Activated T-cell treated with anti-CD3 and anti-CD28 coated beads, Interleukin-2, amount 50 U/mL, for 4 hours (primary cell): Measurements from ENCODE around the gene EEF1G. TPM values are rescaled to one million over a fixed set of nuclear protein-coding genes. Genes with fewer than 3 reads are reported as not detected.
"Not testable (repeated sequence)": the region's sequence is repeated elsewhere in the genome, so short reads cannot be mapped to it uniquely, and the experiment has no call there.

Experiments used
- ATAC-seq, 2 donors: fragments of 200-7000 bp; cut with Tn5 transposase; one replicate each; pipeline ENCODE4 v1.10.0; 2021
- DNase-seq: peaks from one replicate; pipeline ENCODE4 v3.0.0-alpha.2; 2020
- H3K27me3 Mint-ChIP-seq: one replicate; pipeline ENCODE4 v1.8.0; 2021; ENCODE audit warnings: low read depth, mixed read lengths
- H3K36me3 Mint-ChIP-seq: one replicate; pipeline ENCODE4 v1.8.0; 2022; ENCODE audit warnings: mixed read lengths; ENCODE audit not compliant: insufficient read depth
- H3K4me1 Mint-ChIP-seq: one replicate; pipeline ENCODE4 v1.8.0; 2021; ENCODE audit warnings: low read depth, mixed read lengths
- H3K4me3 Mint-ChIP-seq: one replicate; pipeline ENCODE4 v1.8.0; 2021; ENCODE audit warnings: mild to moderate bottlenecking, moderate library complexity, mixed read lengths
- H3K9me3 Mint-ChIP-seq: one replicate; pipeline ENCODE4 v1.8.0; 2021; ENCODE audit warnings: mixed read lengths
- total RNA-seq, 3 donors: library from RNA; stranded (reverse); gene quantifications; one replicate each; pipeline ENCODE4 v1.2.1, GENCODE V29; 2021

Gene EEF1G
- total RNA-seq, result 1,000 to 10,000 TPM; 1,775 to 1,880 (median 1,879) TPM

DNA sequence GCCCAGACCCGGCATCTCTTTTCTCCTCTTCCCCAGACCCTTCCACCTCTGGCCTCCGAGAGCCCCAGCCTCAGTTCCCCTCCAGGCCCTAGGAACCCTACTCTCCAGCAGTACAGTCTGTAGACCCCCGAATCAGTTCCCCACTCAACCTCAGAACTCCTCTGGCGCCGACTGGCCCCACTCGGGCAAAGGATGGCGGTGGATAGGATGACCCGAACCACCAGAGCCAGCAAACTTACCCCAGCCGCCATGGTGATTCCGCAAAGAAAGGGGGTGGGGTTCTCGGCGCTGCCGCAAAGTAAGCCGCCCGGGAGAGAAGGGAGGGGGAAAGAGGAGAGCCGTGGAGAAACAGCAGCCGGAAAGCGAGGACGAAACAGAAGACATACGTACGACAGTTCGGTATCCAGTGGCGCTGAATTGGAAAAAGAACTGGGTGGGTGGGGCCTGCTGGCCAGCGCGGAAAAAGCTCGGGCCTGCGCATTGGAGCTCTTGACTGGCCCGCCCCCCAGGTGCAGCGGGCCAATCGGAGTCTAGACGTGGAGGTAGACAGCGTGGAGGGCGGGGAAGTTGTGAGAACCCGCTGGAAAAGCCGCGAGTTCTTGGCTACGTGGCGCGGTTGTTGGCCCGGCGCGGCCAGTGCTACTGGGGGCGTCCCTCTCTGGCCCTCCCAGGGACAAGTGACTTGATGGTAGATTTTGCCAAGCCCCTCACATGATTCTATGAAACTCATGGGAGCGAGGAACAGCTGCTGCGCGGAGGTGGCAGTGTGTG is at the start of gene EEF1G:
EEF1G (minus strand) TSS at position 300 of the 771 bp plus-strand sequence; CDS start at position 251, 49 bp downstream.
- ATAC-seq (peak; percentile 91 to 92), DNase-seq (peak; percentile 96)
- Mint-ChIP-seq H3K36me3 (peaks cover 47% of the 10 kb centered on the region), H3K4me3 (peak within 1 kb of the TSS; percentile 98), H3K27me3 (no peaks in the 10 kb centered on the region), H3K4me1 (peaks cover 51% of the 10 kb centered on the region), H3K9me3 (no peaks in the 10 kb centered on the region)

DNA sequence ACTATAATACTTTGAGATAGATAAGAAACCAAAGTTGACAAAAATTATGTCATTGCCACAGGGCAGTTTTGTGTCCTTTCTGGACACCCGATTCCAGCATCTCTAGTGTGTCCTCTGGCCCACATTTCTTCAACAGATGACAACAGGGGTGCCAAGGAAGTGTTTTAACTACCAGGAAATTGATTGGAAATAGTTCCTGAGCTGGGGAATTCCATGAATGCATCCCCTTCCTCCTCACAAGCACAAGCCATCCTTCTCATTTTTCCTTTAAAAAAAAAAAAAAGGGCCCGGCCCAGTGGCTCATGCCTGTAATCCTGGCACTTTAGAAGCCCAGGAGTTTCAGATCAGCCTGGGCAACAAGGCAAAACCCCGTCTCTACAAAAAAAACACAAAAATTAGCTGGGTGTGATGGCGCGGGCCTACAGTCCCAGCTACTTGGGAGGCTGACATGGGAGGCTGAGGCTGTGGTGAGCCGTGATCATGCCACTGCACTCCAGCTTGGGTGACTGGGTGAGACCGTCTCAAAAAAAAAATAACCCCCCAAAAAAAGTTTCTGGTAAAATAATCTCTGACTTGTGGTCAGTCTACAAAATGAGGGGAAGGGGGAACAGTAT is 48.9 kb upstream of the EEF1G start:
- ATAC-seq (no peak), DNase-seq (no peak)
- peak overlapping the region; percentile 96 for H3K4me3 Mint-ChIP-seq
- peaks cover 25% of the 10 kb centered on the region for H3K4me1 Mint-ChIP-seq
- no peaks in the 10 kb centered on the region for H3K27me3 Mint-ChIP-seq
- H3K9me3 Mint-ChIP-seq, result no peaks in the 10 kb centered on the region
- peaks cover 31% of the 10 kb centered on the region for H3K36me3 Mint-ChIP-seq

- H3K9me3 Mint-ChIP-seq, result no peaks in the 10 kb centered on the region
- H3K27me3 Mint-ChIP-seq, result no peaks in the 10 kb centered on the region
- ATAC-seq (peak; percentile 87 to 92), DNase-seq (peak; percentile 98)
- H3K4me1 Mint-ChIP-seq, result peaks cover 25% of the 10 kb centered on the region
- peak within 1 kb of the TSS; percentile 96 for H3K4me3 Mint-ChIP-seq
- peaks cover 28% of the 10 kb centered on the region for H3K36me3 Mint-ChIP-seq
These were observed 48.1 kb upstream of the EEF1G start, which contains the start of gene B3GAT3 for GRCh38 chr11:62621567-62622470. TSS of gene B3GAT3 (minus strand) at chr11:62621986. CDS start at chr11:62621947, 39 bp downstream.

- no peaks in the 10 kb centered on the region for H3K27me3 Mint-ChIP-seq
- no peaks in the 10 kb centered on the region for H3K9me3 Mint-ChIP-seq
- ATAC-seq (no peak), DNase-seq (no peak)
- peaks cover 25% of the 10 kb centered on the region for H3K4me1 Mint-ChIP-seq
- H3K4me3 Mint-ChIP-seq, result peak overlapping the region; percentile 96
- peaks cover 23% of the 10 kb centered on the region for H3K36me3 Mint-ChIP-seq
These were observed 47.4 kb upstream of the EEF1G start for GRCh38 chr11:62621027-62621566.

DNA sequence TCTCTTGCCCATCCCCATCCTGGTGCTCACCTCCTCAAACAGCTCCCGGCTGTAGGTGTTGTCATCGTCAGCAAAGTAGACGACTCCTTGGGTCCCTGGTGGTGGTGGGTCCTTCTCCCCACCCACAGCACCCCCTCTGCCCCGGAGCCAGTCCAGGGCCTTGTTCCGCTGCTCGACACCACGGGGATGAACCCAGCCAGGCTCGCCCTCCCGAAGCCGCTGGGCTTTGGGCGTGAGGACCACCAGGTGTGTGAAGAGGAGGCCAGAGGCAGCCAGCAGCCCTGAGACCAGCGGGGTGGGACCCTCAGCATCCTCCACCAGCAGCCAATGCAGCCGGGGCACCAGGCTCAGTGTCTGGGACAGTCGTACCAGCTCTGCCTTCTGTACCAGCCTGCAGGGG is 43.3 kb upstream of the EEF1G start:
- DNase-seq, H3K27me3 Mint-ChIP-seq, H3K4me3 Mint-ChIP-seq, H3K9me3 Mint-ChIP-seq, ATAC-seq: not testable (repeated sequence)
- H3K4me1 Mint-ChIP-seq, result peaks cover 38% of the 10 kb centered on the region
- peaks cover 18% of the 10 kb centered on the region for H3K36me3 Mint-ChIP-seq

DNA sequence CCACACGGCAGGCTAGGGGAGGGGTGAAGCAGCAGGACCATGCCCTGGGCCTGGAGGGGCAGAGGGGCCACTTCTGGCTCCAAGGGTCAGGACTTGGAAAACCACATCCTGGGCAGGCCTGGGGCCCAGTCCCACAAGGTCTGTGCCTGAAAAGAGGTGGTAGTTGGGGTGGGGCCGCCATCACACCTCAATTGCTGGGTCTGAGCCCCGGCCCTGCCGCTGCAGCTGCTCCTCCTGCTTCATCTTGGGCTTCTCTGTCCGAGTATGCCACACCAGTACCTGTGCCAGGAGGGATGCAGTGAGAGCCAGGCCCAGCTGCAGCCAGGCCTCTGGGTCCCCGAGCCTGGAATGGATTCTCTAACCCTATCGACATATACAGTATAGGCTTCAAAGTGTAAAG is 41.8 kb upstream of the EEF1G start:
- H3K9me3 Mint-ChIP-seq, result no peaks in the 10 kb centered on the region
- H3K4me1 Mint-ChIP-seq, result peaks cover 41% of the 10 kb centered on the region
- DNase-seq (no peak), ATAC-seq (no peak)
- H3K36me3 Mint-ChIP-seq, result peaks cover 13% of the 10 kb centered on the region
- no peaks in the 10 kb centered on the region for H3K27me3 Mint-ChIP-seq
- H3K4me3 Mint-ChIP-seq, result no peak overlapping the region

DNA sequence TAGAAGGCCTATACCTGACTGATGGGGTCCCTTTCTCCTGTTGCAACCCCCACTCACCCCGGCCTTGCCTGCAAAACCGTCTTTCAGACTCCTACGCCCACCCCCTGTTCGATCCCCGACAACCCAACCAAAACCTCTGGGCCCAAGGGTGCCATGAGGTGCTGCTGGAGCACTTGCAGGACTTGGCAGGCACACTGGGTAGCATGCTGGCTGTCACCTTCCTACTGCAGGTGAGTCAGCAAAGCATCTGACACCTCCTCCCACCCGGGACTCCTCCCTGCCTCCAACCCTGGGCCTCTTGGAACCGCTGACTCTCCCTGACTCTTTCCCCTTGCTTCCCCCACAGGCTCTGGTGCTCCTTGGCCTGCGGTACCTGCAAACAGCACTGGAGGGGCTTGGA is 40.6 kb upstream of the EEF1G start:
- peak; percentile 16 to 32 for ATAC-seq
- Mint-ChIP-seq H3K4me3 (peak overlapping the region; percentile 40), H3K27me3 (no peaks in the 10 kb centered on the region), H3K9me3 (no peaks in the 10 kb centered on the region), H3K4me1 (peaks cover 39% of the 10 kb centered on the region), H3K36me3 (peaks cover 12% of the 10 kb centered on the region)
- peak; percentile 28 for DNase-seq

DNA sequence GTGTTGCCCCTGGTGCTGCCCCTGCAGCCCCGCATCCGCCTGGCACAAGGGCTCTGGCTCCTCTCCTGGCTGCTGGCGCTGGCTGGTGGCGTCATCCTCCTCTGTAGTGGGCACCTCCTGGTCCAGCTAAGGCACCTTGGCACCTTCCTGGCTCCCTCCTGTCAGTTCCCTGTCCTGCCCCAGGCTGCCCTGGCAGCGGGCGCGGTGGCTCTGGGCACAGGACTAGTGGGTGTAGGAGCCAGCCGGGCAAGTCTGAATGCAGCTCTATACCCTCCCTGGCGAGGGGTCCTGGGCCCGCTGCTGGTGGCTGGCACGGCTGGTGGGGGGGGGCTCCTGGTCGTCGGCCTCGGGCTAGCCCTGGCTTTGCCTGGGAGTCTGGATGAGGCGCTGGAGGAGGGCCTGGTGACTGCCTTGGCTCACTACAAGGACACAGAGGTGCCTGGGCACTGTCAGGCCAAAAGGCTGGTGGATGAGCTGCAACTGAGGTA is 39.6 kb upstream of the EEF1G start:
- H3K4me3 Mint-ChIP-seq, result peak overlapping the region; percentile 65
- no peak for DNase-seq

GRCh38 chr11:62612366-62613290 is 38.9 kb upstream of the EEF1G start, which contains the start of the genes EML3 and ROM1:
TSS of gene EML3 (minus strand) at chr11:62612775. CDS start at chr11:62612457, 318 bp downstream.
TSS of gene ROM1 (plus strand) at chr11:62613257. CDS start at chr11:62613282, 25 bp downstream.
- DNase-seq (peak; percentile 88), ATAC-seq (peak; percentile 73 to 75)
- Mint-ChIP-seq H3K36me3 (peaks cover 13% of the 10 kb centered on the region), H3K27me3 (no peaks in the 10 kb centered on the region), H3K4me1 (peaks cover 46% of the 10 kb centered on the region), H3K9me3 (no peaks in the 10 kb centered on the region), H3K4me3 (peak within 1 kb of the TSS; percentile 96)

More for the DNA sequence above, 39.6 kb upstream of the EEF1G start:
- H3K4me1 Mint-ChIP-seq, result peaks cover 42% of the 10 kb centered on the region
- H3K27me3 Mint-ChIP-seq, result no peaks in the 10 kb centered on the region
- no peak for ATAC-seq
- H3K9me3 Mint-ChIP-seq, result no peaks in the 10 kb centered on the region
- H3K36me3 Mint-ChIP-seq, result peaks cover 8% of the 10 kb centered on the region

DNA sequence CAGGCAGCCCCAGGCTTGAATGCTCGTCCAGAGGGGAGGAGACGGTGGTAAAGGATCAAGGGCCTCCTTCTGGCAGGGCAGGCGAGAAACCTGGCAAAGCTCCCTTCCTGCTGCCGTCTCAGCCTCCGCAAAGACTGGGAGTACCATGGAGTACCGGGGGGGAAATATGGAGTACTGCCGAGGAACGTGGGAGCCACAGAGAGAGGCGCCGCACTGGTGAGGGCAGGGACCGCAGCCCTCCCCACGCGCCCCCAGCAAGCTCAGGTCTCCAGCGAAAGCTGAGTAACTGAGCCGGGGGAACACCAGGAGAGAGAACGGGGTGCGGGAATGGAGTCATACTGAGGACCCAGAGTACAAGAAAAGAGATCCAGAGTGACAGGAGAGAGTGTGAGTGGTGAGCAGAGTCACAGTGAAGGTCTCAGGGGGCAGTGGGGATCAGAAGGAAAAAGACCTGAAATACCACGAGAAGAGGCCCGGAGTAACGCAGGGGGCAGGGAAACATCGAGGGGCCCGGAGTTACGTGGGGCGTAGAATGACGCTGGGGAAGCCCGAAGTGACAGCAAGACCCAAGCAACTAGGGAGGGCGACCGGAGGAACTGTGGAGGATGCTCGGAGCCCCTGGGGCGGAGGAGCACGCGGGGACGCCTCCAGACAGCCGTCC is 38.1 kb upstream of the EEF1G start:
- Mint-ChIP-seq H3K4me1 (peaks cover 48% of the 10 kb centered on the region), H3K9me3 (no peaks in the 10 kb centered on the region), H3K27me3 (no peaks in the 10 kb centered on the region), H3K36me3 (peaks cover 13% of the 10 kb centered on the region), H3K4me3 (peak overlapping the region; percentile 96)
- peak; percentile 53 to 56 for ATAC-seq
- peak; percentile 46 for DNase-seq

DNA sequence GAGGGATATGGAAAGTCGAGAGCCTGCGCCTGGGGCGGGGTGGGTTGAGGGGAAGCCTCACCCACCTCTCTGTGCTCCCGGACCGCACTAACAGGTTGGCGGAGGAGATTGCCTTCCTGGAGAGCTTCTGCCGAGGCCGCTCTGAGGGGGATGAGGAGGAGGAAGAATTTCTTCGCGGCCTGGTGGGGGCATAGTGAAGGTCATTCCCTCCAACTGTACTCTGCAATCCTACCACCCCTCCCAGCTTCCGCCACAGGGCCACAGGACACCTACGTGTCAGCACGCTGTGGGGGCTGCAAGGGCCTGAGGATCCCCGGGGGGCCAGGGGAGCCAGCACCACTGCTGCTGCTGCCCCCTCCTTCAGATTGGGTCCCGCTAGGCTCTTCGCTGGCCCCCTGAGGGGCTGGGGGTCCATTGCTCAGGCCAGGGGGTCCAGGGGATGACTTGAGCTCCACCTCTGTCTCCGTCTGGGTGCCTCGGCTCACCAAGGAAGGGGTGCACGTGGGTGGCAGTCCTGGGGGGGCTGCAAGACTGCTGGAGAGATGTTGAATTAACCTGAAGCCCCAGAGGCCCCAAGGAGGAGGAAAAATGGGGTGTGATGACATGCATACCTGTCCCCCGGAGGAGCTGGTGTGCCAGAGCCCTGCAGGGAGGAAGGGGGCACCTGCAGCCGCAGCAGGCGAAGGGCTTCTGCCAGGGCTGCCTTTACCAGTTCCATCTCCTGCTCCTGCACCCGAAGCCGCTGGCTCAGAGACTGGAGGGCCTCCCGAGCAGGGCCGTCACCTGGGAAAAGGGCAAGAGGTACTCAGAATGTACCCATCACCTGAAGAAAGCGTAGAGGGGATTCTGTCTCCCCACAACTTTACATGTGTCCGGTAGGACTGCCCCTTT is 37.4 kb upstream of the EEF1G start:
- no peak for DNase-seq
- H3K4me3 Mint-ChIP-seq, result peak overlapping the region; percentile 96
- H3K36me3 Mint-ChIP-seq, result peaks cover 15% of the 10 kb centered on the region
- no peaks in the 10 kb centered on the region for H3K9me3 Mint-ChIP-seq
- no peaks in the 10 kb centered on the region for H3K27me3 Mint-ChIP-seq
- H3K4me1 Mint-ChIP-seq, result peaks cover 49% of the 10 kb centered on the region
- no peak for ATAC-seq

- no peaks in the 10 kb centered on the region for H3K9me3 Mint-ChIP-seq
- peaks cover 16% of the 10 kb centered on the region for H3K36me3 Mint-ChIP-seq
- DNase-seq, result no peak
- H3K4me1 Mint-ChIP-seq, result peaks cover 49% of the 10 kb centered on the region
- H3K4me3 Mint-ChIP-seq, result peak overlapping the region; percentile 96
- no peak for ATAC-seq
- H3K27me3 Mint-ChIP-seq, result no peaks in the 10 kb centered on the region
These were observed 36.7 kb upstream of the EEF1G start for GRCh38 chr11:62610403-62610802.
